Gastrocnemius medialis (tissue), 4 donors: Measurements from ENCODE around the gene RNF4. TPM values are rescaled to one million over a fixed set of nuclear protein-coding genes. Genes with fewer than 3 reads are reported as not detected.

ENCODE experiments used
- ATAC-seq, 2 donors: fragments of 150-250 bp; one replicate each; pipeline ENCODE4 v1.9.1; 2016
- DNase-seq, 2 donors: peaks; one replicate each; pipeline ENCODE4 v3.0.0-alpha.2; 2019
- H3K27ac ChIP-seq, 4 donors: fragments of 200-600 bp; sonication (generic); 1 replicate in 1 of 4; 2 replicates in 3 of 4; pipeline ENCODE4 v1.5.1; 2016 to 2018; ENCODE audit warnings: mild to moderate bottlenecking in 2 of 4, moderate library complexity in 1 of 4
- H3K27me3 ChIP-seq, 3 donors: fragments of 200-600 bp; sonication (generic) in 2 of 3; 1 replicate in 1 of 3; 2 replicates in 2 of 3; pipeline versions ENCODE4 v1.5.1 to v1.6.0; 2016 to 2019; ENCODE audit warnings: mild to moderate bottlenecking in 1 of 3, moderate library complexity in 1 of 3
- H3K36me3 ChIP-seq, 2 donors: fragments of 200-600 bp; sonication (generic) in 1 of 2; one replicate each; pipeline ENCODE4 v1.5.1; 2017 to 2018
- H3K4me1 ChIP-seq, 2 donors: fragments of 200-600 bp; sonication (generic) in 1 of 2; one replicate each; pipeline ENCODE4 v1.5.1; 2016 to 2017; ENCODE audit warnings: mild to moderate bottlenecking in 2 of 2
- H3K4me3 ChIP-seq, 4 donors: fragments of 200-600 bp; sonication (generic) in 3 of 4; 1 replicate in 1 of 4; 2 replicates in 3 of 4; pipeline ENCODE4 v1.5.1; 2016 to 2019; ENCODE audit warnings: mild to moderate bottlenecking in 2 of 4
- H3K9me3 ChIP-seq, 3 donors: fragments of 200-600 bp; sonication (generic) in 2 of 3; 1 replicate in 1 of 3; 2 replicates in 2 of 3; pipeline ENCODE4 v1.5.1; 2016 to 2019
- CTCF ChIP-seq, 5 experiments: fragments of 450-650 bp in 3 of 5; fragments of 200-600 bp in 2 of 5; sonication (generic) in 2 of 5; IDR thresholded peaks in 4 of 5; conservative IDR thresholded peaks in 1 of 5; 1 replicate in 4 of 5; 2 replicates in 1 of 5; pipeline ENCODE4 v1.5.1; 2016 to 2019; ENCODE audit warnings: antibody characterized with exemption in 5 of 5, mild to moderate bottlenecking in 3 of 5, moderate library complexity in 3 of 5
- POLR2A ChIP-seq, 2 donors: fragments of 450-650 bp; IDR thresholded peaks; one replicate each; pipeline ENCODE4 v1.6.1; 2017; ENCODE audit warnings: antibody characterized with exemption in 2 of 2, mild to moderate bottlenecking in 2 of 2, moderate library complexity in 2 of 2
- in situ Hi-C, 4 donors: fragments of 200-750 bp; cut with MboI; loops; one replicate each; pipeline versions ENCODE4 v1.15.0 to v1.8.0; 2017; ENCODE audit warnings: low sequenced_read_pairs in 4 of 4
- intact Hi-C: fragments of 100-400 bp; cut with DNase I; formaldehyde crosslinking; loops from one replicate; pipeline ENCODE4 v1.15.1; 2023; ENCODE audit warnings: low total_unique reads
- total RNA-seq, 4 donors: library from RNA; depleted of rRNA; stranded (reverse); fragments of >200 nt; gene quantifications; one replicate each; pipeline versions ENCODE4 v1.1.0 to v1.2.3, GENCODE V29; 2016

Gene RNF4
- total RNA-seq, 4 donors from 2014 or later = 21.7 to 48.7 (median 34.7) TPM

DNA sequence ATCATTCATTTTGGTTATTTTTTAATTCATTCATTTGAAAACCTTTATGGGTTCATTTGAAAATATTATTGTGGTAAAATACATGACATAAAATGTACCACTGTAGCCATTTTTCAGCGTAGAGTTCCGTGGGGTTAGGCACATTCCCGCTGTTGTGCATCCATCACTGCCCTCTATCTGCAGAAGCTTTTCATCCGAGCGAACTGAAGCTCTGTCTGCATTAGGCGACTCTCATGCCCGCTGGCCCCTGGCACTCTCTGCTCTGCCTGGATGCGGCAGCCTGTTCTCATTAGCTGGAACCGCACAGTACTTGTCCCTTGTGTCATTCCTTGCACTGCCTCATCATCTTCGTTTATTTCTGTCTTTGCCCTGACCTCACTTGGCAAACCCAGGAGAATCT lies 32.6 kb upstream of the RNF4 start:
- ATAC-seq (peak in 1 of 2 donors; percentile 47), DNase-seq (no peak)
- no peak overlapping the region for H3K27ac ChIP-seq
- no peaks in the 10 kb centered on the region for H3K27me3 ChIP-seq
- H3K4me3 ChIP-seq = no peak overlapping the region
- in situ Hi-C loops (no loop called here), intact Hi-C loops (no loop called here)
- H3K36me3 ChIP-seq = no peaks in the 10 kb centered on the region
- TF ChIP-seq CTCF (IDR thresholded peaks at IDR 0.05 in 4 of 5, conservative IDR thresholded peaks at IDR 0.05 in 1 of 5) = peak in 3 of 5 experiments; percentile 16 to 41 (median 38)
- TF ChIP-seq POLR2A (IDR thresholded peaks at IDR 0.05) = no peak
- no peaks in the 10 kb centered on the region for H3K9me3 ChIP-seq
- H3K4me1 ChIP-seq = peaks cover 16 to 20% of the 10 kb centered on the region in 2 donors

GRCh38 chr4:2436761-2437474 lies 32.0 kb upstream of the RNF4 start:
- intact Hi-C loops = no loop called here
- TF ChIP-seq CTCF (IDR thresholded peaks at IDR 0.05 in 4 of 5, conservative IDR thresholded peaks at IDR 0.05 in 1 of 5) (no peak), POLR2A (IDR thresholded peaks at IDR 0.05) (no peak)
- Histone ChIP-seq H3K27ac (no peak overlapping the region), H3K36me3 (no peaks in the 10 kb centered on the region), H3K4me1 (peaks cover 16 to 20% of the 10 kb centered on the region in 2 donors), H3K9me3 (no peaks in the 10 kb centered on the region), H3K4me3 (no peak overlapping the region), H3K27me3 (no peaks in the 10 kb centered on the region)
- ATAC-seq = no peak
- no peak for DNase-seq
- in situ Hi-C loops = no loop called here

DNA sequence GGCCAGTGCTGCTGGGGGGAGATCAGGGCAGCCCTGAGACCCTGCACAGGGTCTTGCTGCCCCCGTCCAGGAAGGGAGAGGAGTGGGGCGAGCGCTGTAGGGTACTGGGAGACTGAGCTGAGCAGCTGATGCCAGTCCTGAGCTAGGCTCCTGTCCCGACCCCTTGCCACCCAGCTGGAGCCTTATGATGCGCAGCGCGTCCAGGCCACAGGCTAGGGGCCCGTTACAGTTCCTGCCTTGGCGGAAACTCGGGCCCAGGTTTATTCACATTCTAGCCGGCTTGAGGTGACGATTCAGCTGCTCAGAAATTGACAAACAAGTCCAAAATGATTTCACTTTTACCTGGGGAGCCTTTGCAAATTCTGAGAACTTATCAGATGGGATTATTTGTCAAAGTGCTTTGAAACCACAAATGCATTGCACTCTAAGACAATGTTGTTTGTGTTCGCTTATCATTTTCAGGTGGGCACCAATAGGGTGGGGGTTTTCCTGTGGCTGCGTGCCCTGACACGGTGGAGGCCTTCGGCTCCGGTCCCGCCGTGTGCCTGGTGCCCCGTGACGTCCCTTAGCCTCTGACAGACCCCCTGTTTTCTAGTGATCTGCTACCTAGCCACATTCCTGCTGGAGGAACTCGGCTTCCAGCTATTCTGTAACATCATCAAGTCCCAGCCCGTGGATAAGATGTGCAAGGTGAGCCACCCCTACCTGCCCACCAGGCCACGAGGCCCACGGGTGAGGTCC lies 31.3 kb upstream of the RNF4 start:
- H3K4me3 ChIP-seq = no peak overlapping the region
- DNase-seq (no peak), ATAC-seq (no peak)
- TF ChIP-seq POLR2A (IDR thresholded peaks at IDR 0.05) (no peak), CTCF (IDR thresholded peaks at IDR 0.05 in 4 of 5, conservative IDR thresholded peaks at IDR 0.05 in 1 of 5) (no peak)
- no peaks in the 10 kb centered on the region for H3K27me3 ChIP-seq
- in situ Hi-C loops (no loop called here), intact Hi-C loops (no loop called here)
- H3K9me3 ChIP-seq = no peaks in the 10 kb centered on the region
- no peak overlapping the region for H3K27ac ChIP-seq
- peaks cover 16 to 20% of the 10 kb centered on the region in 2 donors for H3K4me1 ChIP-seq
- H3K36me3 ChIP-seq = no peaks in the 10 kb centered on the region

DNA sequence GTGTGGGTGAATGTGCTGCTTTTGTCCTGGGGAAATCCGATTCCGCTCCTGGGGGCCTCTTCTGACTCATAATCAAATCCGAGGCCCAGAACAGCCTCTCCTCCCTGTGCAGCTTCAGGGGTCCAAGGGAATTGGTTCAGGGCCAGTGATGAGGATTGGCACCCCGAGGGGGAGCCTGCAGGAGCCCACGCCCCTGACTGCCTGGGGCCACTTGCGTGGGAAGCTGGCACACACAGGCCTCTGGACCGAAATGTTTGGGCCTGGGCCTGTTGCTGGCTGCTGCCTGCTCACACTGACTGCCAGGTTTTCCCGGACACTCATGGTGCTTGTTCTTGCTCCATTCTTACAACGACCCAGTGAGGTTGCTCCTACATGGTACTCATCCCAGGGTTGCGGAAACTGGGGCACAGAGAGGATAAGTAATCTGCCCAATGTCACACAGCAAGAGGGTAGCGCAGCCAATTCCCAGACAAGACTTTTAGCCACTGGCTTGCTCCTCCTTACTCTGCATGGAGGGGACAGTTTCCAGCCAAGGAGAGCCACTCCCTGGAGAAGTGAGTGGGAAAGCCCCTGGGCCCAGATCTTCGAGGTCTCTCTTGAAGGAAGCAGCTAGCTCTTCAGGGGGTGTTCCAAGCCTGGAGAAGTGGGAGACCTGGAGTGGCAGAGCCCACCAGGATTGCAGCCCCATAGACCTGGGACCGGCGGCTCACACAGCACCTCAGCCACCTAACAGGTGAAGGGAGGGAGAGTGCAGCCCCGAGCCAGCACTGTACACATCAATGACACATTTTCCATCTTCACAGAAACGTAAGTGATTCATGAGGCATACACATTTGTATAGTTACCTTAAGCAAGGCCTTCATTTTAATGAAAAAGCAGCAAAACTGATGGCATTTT lies 29.8 kb upstream of the RNF4 start:
- TF ChIP-seq CTCF (IDR thresholded peaks at IDR 0.05 in 4 of 5, conservative IDR thresholded peaks at IDR 0.05 in 1 of 5) (no peak), POLR2A (IDR thresholded peaks at IDR 0.05) (no peak)
- ATAC-seq (no peak), DNase-seq (no peak)
- Histone ChIP-seq H3K4me1 (peaks cover 5 to 6% of the 10 kb centered on the region in 2 donors), H3K9me3 (no peaks in the 10 kb centered on the region), H3K27me3 (no peaks in the 10 kb centered on the region), H3K27ac (no peak overlapping the region), H3K36me3 (no peaks in the 10 kb centered on the region), H3K4me3 (no peak overlapping the region)
- in situ Hi-C loops = no loop called here
- intact Hi-C loops = no loop called here
